ENCODE measurements around the gene RAG2. TPM values are rescaled to one million over a fixed set of nuclear protein-coding genes. Genes with fewer than 3 reads are reported as not detected.

The RAG2 gene
- total and polyA plus RNA-seq, 2 of the 4 experiments (the other 2 are of a cell fraction) = not detected

GRCh38 chr11:36577373-36577772 lies 20.7 kb downstream of the RAG2 start:
- Histone ChIP-seq H3K27me3 (ENCODE audit: control insufficient read depth, insufficient read depth, low read length) (peaks cover 3% of the 10 kb centered on the region), H2AK5ac (ENCODE audit: low read depth, low read length) (no peak overlapping the region), H3K27ac (ENCODE audit: insufficient read depth, low read length) (no peak overlapping the region), H4K91ac (ENCODE audit: insufficient read depth, low read depth, low read length) (no peak overlapping the region), H3K79me1 (ENCODE audit: low read depth in 1 of 2, low read length in 2 of 2) (no peaks in the 10 kb centered on the region), H3K4ac (ENCODE audit: low read depth, low read length) (no peak overlapping the region), H4K8ac (ENCODE audit: low read depth in 2 of 2, low read length in 2 of 2) (no peak overlapping the region), H3K14ac (replicated peaks; ENCODE audit: low read depth, low read length) (no peak overlapping the region), H4K20me1 (ENCODE audit: insufficient read depth, low read length) (no peaks in the 10 kb centered on the region), H3K4me3 (ENCODE audit: insufficient read depth, low read depth, low read length) (no peak overlapping the region), H3K9me1 (ENCODE audit: insufficient read depth, low read length) (no peaks in the 10 kb centered on the region), H3K4me2 (ENCODE audit: low read depth, low read length) (no peak overlapping the region), H2BK5ac (ENCODE audit: low read depth, low read length, poor library complexity, severe bottlenecking) (no peak overlapping the region), H3K23ac (ENCODE audit: low read depth, low read length) (no peak overlapping the region), H3K9me3 (ENCODE audit: control insufficient read depth, insufficient read depth, low read length) (0 out of 2 replicates have a peak, but pooled peaks cover 2% of the 10 kb centered on the region), H2AFZ (replicated peaks; ENCODE audit: low read length, poor library complexity) (no peak overlapping the region), H2BK120ac (ENCODE audit: low read depth, low read length) (no peak overlapping the region), H2BK15ac (ENCODE audit: low read depth, low read length) (no peak overlapping the region), H3K9ac (ENCODE audit: low read depth, low read length) (no peak overlapping the region), H2AK9ac (replicated peaks; ENCODE audit: low read depth, low read length, poor library complexity) (no peak overlapping the region), H2BK20ac (ENCODE audit: low read depth, low read length) (no peak overlapping the region), H4K5ac (ENCODE audit: low read depth, low read length) (no peak overlapping the region), H3K18ac (ENCODE audit: low read depth, low read length) (no peak overlapping the region), H3K4me1 (ENCODE audit: control insufficient read depth, insufficient read depth, low read length) (no peaks in the 10 kb centered on the region), H3K36me3 (ENCODE audit: control insufficient read depth, insufficient read depth, low read length) (no peaks in the 10 kb centered on the region), H3K56ac (ENCODE audit: extremely low read depth, insufficient read depth, low read length) (no peak overlapping the region)
- TF ChIP-seq SMC3 (IDR thresholded peaks at IDR 0.05; ENCODE audit: low read depth, low read length) (no peak), MXI1 (IDR thresholded peaks at IDR 0.05; ENCODE audit: borderline replicate concordance, low read depth, low read length) (no peak), NFE2L2 (IDR thresholded peaks at IDR 0.05; ENCODE audit: low read depth, low read length) (no peak), POLR2A (IDR thresholded peaks at IDR 0.05; ENCODE audit: low read depth, low read length) (no peak)
- no peak for DNase-seq
- POLR2A ChIA-PET (ENCODE audit: unreplicated experiment) = no interaction called here
- no peak; the same call in 1 of the 2 replicates for ATAC-seq (ENCODE audit: low read depth)
- no CpG with 5 or more reads among the region's 2 CpGs for WGBS, 2 experiments (ENCODE audit: extremely low coverage in 2 of 2, insufficient read length in 1 of 2)
- in situ Hi-C loops (cut with MboI; ENCODE audit: low sequenced_read_pairs) = no loop called here
- BruUV-seq (replicated peaks) = no TSS peak
- dilution Hi-C loops (cut with HindIII; ENCODE audit: low sequenced_read_pairs, unreplicated experiment) = no loop called here
- intact Hi-C loops (cut with micrococcal nuclease) = no loop called here
- CTCF ChIA-PET = interaction anchor here (1.2 kb wide), 1 partner anchor 13 kb away, joined by 6 read pairs; no protein-coding TSS in a partner anchor
